Esophagus squamous epithelium (tissue), 4 donors: Measurements from ENCODE around the gene MB.

Experiments used
- POLR2A ChIP-seq, 4 donors: fragments of 450-650 bp; IDR thresholded peaks; one replicate each; pipeline ENCODE4 v1.6.1; 2017; ENCODE audit warnings: antibody characterized with exemption in 4 of 4, mild to moderate bottlenecking in 4 of 4, moderate library complexity in 3 of 4
- TF ChIP-seq, protein P1 (sequence below), 6 experiments: fragments of 450-650 bp in 4 of 6; fragments of 200-600 bp in 2 of 6; sonication (generic) in 2 of 6; IDR thresholded peaks; one replicate each; pipeline ENCODE4 v1.5.1; 2016 to 2019; ENCODE audit warnings: antibody characterized with exemption in 6 of 6, mild to moderate bottlenecking in 4 of 6, moderate library complexity in 4 of 6

DNA sequence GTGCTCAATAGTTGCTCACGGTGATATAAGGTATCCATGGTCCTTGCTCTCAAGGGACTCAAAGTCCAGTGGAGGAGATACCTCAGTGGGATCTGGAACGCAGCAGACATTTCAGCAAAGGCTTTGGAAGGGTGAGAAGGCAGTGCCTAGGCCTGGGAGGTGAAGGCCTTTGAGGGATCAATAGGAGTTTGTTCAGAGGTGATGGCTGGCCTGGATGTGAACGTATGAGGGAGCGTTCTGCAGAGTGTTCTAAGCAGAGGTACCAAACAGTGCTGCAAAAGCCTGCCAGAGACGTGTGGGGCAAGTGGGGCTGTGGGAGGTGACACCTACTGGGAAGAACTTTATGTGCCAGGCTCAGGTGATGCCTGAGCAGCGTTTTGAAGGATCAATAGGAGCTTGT is 7.4 kb upstream of the MB start:
- TF ChIP-seq, protein P1, sequence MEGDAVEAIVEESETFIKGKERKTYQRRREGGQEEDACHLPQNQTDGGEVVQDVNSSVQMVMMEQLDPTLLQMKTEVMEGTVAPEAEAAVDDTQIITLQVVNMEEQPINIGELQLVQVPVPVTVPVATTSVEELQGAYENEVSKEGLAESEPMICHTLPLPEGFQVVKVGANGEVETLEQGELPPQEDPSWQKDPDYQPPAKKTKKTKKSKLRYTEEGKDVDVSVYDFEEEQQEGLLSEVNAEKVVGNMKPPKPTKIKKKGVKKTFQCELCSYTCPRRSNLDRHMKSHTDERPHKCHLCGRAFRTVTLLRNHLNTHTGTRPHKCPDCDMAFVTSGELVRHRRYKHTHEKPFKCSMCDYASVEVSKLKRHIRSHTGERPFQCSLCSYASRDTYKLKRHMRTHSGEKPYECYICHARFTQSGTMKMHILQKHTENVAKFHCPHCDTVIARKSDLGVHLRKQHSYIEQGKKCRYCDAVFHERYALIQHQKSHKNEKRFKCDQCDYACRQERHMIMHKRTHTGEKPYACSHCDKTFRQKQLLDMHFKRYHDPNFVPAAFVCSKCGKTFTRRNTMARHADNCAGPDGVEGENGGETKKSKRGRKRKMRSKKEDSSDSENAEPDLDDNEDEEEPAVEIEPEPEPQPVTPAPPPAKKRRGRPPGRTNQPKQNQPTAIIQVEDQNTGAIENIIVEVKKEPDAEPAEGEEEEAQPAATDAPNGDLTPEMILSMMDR (IDR thresholded peaks at IDR 0.05): no peak
- TF ChIP-seq POLR2A (IDR thresholded peaks at IDR 0.05): no peak
